ENCODE measurements around the gene CALML4. TPM values are rescaled to one million over a fixed set of nuclear protein-coding genes. Genes with fewer than 3 reads are reported as not detected.
"Not testable (repeated sequence)": the region's sequence is repeated elsewhere in the genome, so short reads cannot be mapped to it uniquely, and the experiment has no call there.

Gene CALML4
- total RNA-seq, 6 experiments from 2014 or later = 0.40 to 1.9 (median 0.87) TPM

DNA sequence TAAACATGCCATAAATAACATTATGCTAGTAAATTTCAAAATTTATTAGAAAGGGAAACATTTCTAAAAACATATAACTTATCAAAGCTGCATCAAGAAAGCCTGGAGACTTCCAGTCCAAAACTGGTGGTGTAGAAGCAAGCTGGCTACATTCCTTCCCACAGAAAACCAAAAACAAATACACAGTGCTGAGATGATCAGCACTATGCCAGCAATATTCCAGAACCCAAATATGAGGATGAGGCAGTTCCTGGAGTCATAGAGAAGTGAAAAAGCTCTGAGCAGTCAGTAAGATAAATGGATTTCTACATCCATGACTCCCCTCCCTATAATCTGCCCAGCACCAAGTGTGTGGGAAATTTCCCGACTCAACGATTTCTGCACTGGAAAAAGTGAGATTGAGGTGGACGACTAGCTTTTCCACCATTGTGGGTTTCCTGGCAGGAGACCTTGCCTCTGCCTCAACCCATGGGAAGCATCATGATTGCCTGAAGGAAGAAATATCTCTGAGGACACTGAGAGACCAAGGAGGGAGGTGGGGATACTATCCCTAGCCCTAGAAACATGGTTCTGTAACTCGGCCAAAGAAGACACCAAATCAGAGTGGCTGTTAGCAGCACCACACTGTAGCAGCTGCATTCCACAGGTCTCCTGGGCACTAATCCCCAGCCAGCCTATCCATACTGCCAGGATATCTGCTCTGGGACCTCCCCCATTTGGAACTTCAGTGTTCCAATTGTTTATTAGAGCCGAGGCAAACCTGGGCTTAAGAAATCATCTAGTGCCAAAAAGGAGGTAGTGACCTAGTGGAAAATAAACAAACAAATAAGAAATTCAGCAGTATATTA lies 36.2 kb upstream of the CALML4 start:
- H3K9me3 Mint-ChIP-seq = peaks cover 9% of the 10 kb centered on the region; the same call in 1 of the 2 replicates
- no peaks in the 10 kb centered on the region for H3K4me1 Mint-ChIP-seq (ENCODE audit: low read depth)
- TF ChIP-seq, protein P1, sequence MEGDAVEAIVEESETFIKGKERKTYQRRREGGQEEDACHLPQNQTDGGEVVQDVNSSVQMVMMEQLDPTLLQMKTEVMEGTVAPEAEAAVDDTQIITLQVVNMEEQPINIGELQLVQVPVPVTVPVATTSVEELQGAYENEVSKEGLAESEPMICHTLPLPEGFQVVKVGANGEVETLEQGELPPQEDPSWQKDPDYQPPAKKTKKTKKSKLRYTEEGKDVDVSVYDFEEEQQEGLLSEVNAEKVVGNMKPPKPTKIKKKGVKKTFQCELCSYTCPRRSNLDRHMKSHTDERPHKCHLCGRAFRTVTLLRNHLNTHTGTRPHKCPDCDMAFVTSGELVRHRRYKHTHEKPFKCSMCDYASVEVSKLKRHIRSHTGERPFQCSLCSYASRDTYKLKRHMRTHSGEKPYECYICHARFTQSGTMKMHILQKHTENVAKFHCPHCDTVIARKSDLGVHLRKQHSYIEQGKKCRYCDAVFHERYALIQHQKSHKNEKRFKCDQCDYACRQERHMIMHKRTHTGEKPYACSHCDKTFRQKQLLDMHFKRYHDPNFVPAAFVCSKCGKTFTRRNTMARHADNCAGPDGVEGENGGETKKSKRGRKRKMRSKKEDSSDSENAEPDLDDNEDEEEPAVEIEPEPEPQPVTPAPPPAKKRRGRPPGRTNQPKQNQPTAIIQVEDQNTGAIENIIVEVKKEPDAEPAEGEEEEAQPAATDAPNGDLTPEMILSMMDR (IDR thresholded peaks at IDR 0.05) = no peak
- H3K36me3 Mint-ChIP-seq (ENCODE audit: low read depth) = no peaks in the 10 kb centered on the region
- no peak overlapping the region for H3K27ac Mint-ChIP-seq
- no peak for DNase-seq
- no peaks in the 10 kb centered on the region; the same call in 1 of the 2 replicates for H3K27me3 Mint-ChIP-seq (ENCODE audit: insufficient read depth)
- H3K4me3 Mint-ChIP-seq = no peak overlapping the region

DNA sequence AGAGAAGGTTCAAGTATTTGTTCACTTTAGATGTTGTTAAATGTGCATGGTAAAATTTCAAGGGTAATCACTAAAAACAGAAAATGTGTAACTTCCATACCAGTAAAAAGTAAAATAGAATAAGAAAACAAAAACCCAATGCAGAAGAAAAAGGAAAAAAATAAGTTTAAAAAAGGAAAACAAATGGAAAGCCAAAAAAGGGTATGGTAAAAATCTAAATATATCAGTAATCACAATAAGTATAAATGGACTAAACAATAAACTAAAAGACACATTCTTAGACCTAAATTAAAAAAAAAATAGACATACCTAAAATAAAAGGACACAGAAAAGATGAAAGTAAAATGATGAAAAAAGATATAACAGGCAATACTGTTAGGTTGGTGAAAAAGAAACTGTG lies 33.9 kb upstream of the CALML4 start:
- no peak for DNase-seq
- TF ChIP-seq, protein P1 (IDR thresholded peaks at IDR 0.05) = no peak
- Mint-ChIP-seq H3K4me3 (no peak overlapping the region), H3K9me3 (0 out of 2 replicates have a peak, but pooled peaks cover 3% of the 10 kb centered on the region), H3K27me3 (ENCODE audit: insufficient read depth) (peaks cover 3% of the 10 kb centered on the region), H3K4me1 (ENCODE audit: low read depth) (no peaks in the 10 kb centered on the region), H3K36me3 (ENCODE audit: low read depth) (no peaks in the 10 kb centered on the region), H3K27ac (no peak overlapping the region)

DNA sequence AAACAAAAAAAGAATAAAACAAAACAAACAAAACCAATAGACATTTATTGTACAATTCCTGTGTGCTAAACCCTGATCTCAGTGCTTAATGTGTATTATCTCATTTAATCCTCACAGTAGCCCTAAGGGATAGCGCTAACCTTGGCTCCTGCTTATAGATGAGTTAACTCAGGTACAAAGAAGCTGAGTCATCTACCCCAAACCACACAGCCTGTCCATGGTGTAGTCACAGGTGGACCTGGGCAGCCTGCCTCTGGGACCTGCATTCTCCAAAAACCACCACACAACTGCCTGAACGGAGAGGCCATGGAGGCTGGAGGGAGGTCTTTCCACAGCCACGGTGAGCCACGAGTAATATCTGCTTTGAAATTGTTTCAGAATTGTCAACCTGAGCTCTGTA lies 29.9 kb upstream of the CALML4 start:
- no peaks in the 10 kb centered on the region for H3K36me3 Mint-ChIP-seq (ENCODE audit: low read depth)
- H3K4me3 Mint-ChIP-seq = no peak overlapping the region
- peaks cover 12% of the 10 kb centered on the region for H3K4me1 Mint-ChIP-seq (ENCODE audit: low read depth)
- H3K9me3 Mint-ChIP-seq = no peaks in the 10 kb centered on the region
- peaks cover 3% of the 10 kb centered on the region for H3K27me3 Mint-ChIP-seq (ENCODE audit: insufficient read depth)
- H3K27ac Mint-ChIP-seq = no peak overlapping the region
- DNase-seq = no peak
- TF ChIP-seq, protein P1 (IDR thresholded peaks at IDR 0.05) = no peak

DNA sequence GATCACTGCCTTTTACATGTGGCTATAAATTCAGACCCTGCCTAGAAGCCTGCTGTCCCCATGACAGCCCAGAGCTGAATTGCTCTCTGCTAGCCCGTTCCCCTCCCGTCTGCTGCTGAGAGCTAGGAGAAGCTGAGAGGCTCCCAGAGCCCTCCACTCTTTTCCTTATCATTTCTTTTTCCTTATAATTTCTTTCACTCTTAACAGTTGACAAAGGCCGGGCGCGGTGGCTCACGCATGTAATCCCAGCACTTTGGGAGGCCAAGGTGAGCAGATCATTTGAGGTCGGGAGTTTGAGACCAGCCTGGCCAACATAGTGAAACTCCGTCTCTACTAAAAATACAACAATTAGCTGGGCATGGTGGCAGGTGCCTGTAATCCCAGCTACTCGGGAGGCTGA lies 29.4 kb upstream of the CALML4 start:
- not testable (repeated sequence) for H3K36me3 Mint-ChIP-seq (ENCODE audit: low read depth); DNase-seq; H3K27me3 Mint-ChIP-seq (ENCODE audit: insufficient read depth); H3K4me3 Mint-ChIP-seq; H3K9me3 Mint-ChIP-seq; H3K27ac Mint-ChIP-seq
- H3K4me1 Mint-ChIP-seq (ENCODE audit: low read depth) = peaks cover 16% of the 10 kb centered on the region

DNA sequence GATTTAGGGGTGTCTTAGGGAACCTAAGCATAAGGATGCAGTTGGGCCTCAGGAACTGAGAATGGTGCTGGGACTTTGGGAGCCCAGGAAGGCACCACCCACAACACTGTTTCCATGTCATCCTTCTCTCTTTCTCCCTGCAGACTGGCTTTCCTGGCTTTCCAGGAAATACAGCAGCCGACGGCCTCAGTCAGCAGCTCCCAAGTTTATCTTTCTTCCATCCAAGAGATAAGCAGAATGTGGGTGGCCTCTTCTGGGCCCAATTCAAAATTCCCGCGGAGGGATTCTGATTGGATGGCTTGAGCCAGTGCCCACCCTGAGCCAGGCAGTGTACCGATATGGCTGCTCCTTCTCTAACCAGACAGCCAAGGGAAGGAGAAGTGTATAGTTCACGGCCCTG lies 28.9 kb upstream of the CALML4 start:
- no peak overlapping the region for H3K4me3 Mint-ChIP-seq
- no peak overlapping the region for H3K27ac Mint-ChIP-seq
- H3K27me3 Mint-ChIP-seq (ENCODE audit: insufficient read depth) = peaks cover 3% of the 10 kb centered on the region
- TF ChIP-seq, protein P1 (IDR thresholded peaks at IDR 0.05) = no peak
- no peaks in the 10 kb centered on the region for H3K36me3 Mint-ChIP-seq (ENCODE audit: low read depth)
- H3K4me1 Mint-ChIP-seq (ENCODE audit: low read depth) = peaks cover 16% of the 10 kb centered on the region
- H3K9me3 Mint-ChIP-seq = no peaks in the 10 kb centered on the region
- DNase-seq = no peak

DNA sequence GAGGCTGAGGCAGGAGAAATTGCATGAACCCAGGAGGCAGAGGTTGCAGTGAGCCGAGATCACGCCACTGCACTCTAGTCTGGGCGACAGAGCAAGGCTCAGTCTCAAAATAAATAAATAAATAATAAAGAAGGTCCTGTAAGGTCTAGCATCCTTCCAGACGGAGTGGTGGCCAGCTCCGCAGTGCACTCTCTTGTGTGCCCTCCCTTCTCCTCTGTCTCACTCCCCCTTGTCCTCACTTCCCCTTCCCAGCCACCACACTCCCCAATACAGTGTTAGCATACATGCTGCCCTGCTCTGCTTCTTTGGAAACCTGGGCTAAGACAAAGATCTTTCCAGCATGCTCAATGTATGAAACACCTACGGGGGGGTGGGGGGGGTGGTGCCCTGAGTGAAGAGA lies 27.8 kb upstream of the CALML4 start:
- H3K27me3 Mint-ChIP-seq (ENCODE audit: insufficient read depth) = peaks cover 3% of the 10 kb centered on the region
- H3K9me3 Mint-ChIP-seq = no peaks in the 10 kb centered on the region
- H3K4me3 Mint-ChIP-seq = no peak overlapping the region
- H3K27ac Mint-ChIP-seq = no peak overlapping the region
- no peaks in the 10 kb centered on the region; the same call in 1 of the 2 replicates for H3K36me3 Mint-ChIP-seq (ENCODE audit: low read depth)
- no peak for DNase-seq
- H3K4me1 Mint-ChIP-seq (ENCODE audit: low read depth) = peaks cover 26% of the 10 kb centered on the region
- TF ChIP-seq, protein P1 (IDR thresholded peaks at IDR 0.05) = no peak
